ENCODE data around the gene CLTCL1.
"Not testable (repeated sequence)": the region's sequence is repeated elsewhere in the genome, so short reads cannot be mapped to it uniquely, and the experiment has no call there.

CLTCL1 gene

DNA sequence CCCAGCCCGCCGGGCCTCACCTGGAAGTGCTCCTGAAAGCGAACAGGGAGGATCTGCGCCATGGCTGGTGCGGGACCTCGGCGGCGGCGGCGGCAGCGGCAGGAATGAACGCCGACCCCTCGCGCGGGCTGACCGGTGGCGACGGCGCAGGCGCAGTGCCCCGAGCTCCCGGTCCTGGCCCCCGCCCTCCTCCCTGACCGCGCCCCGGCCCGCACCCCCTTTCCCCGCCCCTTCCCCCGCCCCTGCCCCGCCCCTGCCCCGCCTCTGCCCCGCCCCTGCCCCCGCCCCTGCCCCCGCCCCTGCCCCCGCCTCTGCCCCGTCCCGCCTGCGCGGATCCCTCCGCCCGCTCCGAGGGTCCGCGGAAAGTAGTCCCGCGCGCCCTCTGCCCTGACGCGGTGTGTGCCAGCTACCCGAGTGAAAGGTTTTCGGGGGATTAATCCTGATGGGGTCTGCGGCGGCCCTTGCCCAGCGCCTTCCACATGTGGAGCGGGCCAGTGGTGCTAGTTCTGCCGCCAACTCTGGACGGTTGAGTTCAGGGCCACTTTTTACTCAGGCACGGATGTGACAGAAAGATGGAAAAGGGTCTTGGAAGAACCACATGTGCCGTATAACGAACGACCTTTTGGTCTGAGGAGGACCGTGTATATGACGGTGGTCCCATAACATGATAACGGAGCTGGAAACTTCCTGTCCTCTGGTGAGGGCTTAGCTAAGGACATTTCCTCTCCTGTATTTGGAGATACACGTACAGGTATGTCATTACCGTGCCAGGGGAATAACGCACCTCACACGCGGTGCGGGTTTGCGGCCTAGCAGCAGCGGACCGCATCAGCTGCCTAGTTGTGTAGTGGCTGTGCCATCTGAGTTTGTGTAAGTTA is at the start of gene CLTCL1:
CLTCL1 (minus strand) TSS at position 140 of the 878 bp plus-strand sequence; CDS start at position 62, 78 bp downstream.
- DNase-seq (ENCODE audit: low read depth) = peak; percentile 64

DNA sequence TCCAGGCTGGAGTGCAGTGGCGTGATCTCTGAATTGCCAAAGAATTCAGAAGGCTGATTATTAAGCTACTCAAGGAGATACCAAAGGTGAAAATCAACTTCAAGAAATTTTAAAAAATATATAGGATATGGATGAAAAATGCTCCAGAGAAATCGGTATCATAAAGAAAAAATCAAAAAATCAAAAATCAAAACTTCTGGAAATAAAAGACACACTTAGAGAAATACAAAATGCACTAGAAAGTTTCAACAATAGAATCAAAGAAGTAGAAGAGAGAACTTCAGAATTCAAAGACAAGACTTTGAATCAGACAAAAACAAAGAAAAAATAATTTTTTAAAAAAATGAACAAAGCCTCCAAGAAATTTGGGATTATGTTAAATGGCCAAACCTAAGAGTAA is 45.6 kb upstream of the CLTCL1 start:
- DNase-seq (ENCODE audit: low read depth) = no peak

DNA sequence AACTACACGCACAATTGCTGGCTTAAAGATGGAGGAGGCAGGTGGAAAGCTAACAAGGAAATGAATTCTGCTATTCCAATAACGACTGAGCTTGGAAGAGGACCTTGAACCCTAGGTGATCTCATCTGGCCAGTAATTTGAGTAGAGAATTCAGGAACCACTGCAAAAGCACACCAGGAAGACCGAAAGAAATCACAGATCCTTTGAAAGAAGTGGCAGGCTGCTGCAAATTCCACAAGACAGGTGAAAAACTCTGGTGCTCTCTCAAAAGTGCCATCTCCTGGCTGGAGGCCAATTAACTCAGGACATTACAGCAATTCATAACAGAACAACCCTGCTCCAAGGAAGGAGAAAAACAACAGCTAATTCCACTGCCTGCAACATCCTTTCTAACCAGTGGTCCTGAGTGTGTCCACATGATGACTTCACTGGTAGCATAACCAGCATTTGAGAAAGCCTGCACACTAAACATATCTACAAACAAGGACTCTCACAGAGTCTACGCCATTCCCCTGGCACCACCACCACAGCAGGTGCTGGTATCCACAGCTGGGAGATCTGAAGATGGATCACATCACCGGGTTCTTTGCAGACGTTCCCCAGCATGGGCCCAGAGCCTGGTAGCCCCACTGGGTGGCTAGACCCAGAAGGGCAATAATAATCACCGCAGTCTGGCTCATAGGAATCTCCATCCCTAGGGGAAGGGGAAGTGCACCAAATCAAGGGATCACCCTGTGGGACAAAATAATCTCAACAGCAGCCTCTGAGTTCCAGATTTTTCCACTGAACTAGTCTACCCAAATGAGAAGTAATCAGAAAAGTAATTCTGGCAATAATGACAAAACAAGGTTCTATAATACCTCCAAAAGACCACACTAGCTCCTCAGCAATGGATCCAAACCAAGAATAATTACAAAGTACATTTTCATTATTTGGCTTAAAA is 44.9 kb upstream of the CLTCL1 start:
- DNase-seq (ENCODE audit: low read depth) = no peak

DNA sequence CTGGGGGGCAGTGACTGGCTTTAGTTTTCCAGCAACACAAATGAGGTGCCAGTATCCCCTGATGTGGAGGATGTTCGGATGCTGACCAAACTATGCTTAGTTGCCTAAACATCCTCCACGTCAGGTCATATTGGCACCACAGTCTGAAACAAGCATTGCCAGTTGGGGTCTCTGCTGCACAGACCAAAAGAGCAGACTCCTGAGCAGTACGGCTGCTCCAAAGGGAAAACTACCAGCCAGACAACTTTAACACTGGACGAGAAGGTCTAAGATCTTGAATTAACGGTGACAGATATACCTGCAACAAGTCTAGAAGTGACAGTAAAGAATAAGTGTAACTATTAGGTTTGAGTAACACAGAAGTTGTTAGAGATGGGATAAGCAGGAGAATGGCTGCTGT is 40.5 kb upstream of the CLTCL1 start:
- DNase-seq (ENCODE audit: low read depth) = no peak

DNA sequence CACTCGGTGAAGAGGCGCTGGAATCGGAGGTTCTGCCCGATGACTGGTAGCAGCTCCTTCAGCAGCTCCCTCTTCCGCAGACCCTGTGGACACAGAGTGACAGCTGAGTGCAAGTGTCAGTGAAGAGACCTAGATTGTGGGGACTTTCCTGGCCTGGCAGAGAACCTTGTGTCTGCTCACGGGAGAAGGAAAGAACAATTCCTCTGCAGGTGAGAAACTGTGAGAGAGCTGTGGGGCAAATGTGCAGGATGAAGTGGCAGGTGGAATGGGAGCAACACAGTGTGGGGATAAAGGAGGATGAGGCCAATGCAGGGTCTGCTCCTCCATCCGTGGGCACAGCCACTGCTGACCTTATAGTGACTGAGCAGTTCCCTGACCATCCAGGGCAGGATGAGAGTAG is 40.0 kb upstream of the CLTCL1 start:
- DNase-seq (ENCODE audit: low read depth) = no peak

DNA sequence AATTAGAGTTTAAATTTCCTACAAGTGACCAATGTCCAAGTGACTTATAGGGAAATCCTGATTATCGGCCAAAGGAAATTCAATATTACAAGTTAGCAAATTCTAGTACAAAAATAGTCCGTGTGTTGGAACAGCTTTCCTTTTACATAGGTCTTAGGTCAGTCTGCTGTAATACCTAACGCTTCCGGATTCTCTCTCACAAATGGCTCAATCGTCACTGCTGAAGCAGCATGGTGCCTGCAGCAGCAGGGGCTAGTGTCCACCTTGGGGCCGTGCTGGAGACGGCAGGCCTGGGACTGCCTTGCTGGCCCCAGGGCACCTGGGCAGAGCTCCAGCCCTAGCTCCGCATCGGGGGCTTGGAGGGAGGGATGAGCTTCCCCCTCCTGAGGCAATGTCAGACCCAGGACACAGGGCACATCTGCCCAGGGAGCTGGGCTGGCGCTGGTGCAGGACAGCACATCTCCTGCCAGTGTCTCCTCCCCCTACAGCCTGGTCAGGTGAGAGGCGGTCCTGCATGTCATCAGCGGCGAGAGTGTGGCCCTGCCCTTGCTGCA is 39.4 kb upstream of the CLTCL1 start:
- DNase-seq (ENCODE audit: low read depth) = no peak

DNA sequence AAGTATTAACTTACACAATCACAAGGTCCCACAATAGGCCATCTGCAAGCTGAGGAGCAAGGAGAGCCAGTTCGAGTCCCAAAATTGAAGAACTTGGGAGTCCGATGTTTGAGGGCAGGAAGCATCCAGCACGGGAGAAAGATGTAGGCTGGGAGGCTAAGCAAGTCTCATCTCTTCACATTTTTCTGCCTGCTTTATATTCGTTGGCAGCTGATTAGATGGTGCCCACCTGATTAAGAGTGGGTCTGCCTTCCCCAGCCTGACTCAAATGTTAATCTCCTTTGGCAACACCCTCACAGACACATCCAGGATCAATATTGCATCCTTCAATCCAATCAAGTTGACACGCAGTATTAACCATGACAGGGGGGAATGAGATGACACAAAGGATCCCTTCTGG is 38.7 kb upstream of the CLTCL1 start:
- not testable (repeated sequence) for DNase-seq (ENCODE audit: low read depth)

DNA sequence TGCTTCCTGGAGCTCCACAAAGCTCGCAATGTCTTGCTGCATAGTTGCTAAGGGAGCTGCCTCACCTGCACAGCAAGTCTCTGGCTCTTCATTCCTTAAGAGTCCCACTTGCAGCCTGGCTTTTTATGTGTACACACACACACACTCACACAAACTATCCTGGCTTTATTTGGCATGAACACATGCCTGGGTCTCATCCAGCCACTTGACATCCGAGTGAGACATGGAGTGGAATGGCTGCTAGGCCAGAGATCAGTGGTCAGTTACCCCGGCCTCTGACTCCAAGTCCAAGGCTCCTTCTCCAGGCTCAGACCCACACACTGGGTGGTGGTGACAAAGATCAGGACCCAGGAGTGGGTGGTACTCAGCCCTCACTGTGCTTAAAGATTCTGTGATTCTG is 37.9 kb upstream of the CLTCL1 start:
- no peak for DNase-seq (ENCODE audit: low read depth)

DNA sequence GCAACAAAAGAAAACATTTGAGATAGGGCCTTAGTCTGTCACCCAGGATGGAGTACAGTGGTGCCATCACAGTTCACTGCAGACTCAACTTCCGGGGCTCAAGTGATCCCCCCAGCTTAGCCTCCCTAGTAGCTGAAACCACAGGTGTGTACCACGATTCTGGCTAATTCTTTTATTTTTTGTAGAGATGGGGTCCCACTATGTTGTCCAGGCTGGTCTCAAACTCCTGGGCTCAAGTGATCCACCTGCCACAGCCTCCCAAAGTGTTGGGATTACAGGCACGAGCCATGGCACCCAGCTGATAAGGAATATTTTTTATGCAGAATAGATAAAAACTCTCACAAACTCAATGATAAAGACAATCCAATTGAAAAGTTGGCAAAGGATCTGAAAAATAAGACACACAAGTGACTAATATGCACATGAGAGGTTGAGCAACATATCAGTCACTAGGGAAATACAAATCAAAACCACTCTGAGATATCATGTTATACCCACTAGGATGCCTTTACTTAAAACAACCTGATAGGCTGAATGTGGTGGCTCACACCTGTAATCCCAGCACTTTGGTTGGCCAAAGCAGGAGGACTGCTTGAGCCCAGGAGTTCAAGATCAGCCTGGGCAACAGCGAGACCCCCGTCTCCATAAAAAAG is 33.9 kb upstream of the CLTCL1 start:
- no peak for DNase-seq (ENCODE audit: low read depth)

DNA sequence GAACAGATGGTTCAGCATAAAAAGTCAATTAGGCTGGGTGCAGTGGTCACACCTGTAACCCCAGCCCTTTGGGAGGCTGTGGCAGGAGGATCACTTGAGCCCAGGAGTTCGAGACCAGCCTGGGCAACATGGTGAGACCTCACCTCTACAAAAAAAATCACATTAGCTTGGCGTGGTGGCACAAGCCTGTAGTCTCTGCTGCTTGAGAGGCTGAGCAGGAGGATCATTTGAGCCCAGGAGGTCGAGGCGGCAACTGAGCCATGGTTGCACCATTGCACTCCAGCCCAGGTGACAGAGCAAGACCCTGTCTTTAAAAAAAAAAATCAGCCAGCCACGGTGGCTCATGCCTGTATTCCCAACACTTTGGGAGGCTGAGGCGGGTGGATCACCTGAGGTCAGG is 31.9 kb upstream of the CLTCL1 start:
- not testable (repeated sequence) for DNase-seq (ENCODE audit: low read depth)

DNA sequence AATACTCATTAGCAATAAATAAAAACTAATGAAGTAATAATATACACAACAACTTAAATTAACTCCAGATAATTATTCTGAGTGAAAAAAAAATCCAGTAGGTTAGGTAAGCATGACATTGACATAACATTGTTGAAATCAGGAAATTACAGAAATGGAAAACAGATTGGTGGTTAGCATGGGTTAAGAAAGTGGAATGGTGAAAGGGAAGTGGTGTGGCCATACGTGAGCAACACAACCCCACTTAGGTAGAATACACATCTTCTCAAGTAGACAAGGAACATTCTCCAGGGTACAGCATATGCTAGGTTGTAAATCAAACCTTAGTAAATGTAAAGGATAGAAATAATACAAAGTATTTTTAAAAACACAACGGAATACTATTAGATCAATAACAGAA is 30.2 kb upstream of the CLTCL1 start:
- no peak for DNase-seq (ENCODE audit: low read depth)

DNA sequence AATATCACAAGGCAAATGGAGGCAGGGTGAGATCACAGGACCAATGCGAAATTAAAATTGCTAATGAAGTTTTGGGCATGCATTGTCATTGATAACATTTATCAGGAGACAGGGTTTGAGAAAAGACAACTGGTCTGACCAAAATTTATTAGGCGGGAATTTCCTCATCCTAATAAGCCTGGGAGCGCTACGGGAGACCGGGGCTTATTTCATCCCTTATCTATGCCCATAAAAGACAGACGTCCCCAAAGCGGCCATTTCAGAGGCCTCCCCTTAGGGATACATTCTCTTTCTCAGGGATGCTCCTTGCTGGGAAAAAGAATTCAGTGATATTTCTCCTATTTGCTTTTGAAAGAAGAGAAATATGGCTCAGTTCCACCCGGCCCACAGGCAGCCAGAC is 28.6 kb upstream of the CLTCL1 start:
- not testable (repeated sequence) for DNase-seq (ENCODE audit: low read depth)

DNA sequence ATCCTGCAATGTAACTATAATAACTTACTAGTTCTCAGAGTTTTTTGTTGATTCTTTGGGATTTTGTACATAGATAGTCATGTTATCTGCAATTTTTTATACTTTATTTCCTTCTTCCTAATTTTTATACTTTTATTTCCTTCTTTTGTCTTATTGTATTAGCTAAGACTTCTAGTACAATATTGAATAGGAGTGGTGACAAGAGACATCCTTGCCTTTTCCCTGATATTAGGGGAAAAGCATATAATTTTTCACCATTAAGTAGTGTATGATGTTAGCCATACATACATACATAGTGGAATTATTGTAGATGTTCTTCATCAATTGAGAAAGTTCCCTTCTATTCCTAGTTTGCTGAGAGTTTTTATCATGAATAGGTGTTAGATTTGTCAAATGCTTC is 27.8 kb upstream of the CLTCL1 start:
- no peak for DNase-seq (ENCODE audit: low read depth)

DNA sequence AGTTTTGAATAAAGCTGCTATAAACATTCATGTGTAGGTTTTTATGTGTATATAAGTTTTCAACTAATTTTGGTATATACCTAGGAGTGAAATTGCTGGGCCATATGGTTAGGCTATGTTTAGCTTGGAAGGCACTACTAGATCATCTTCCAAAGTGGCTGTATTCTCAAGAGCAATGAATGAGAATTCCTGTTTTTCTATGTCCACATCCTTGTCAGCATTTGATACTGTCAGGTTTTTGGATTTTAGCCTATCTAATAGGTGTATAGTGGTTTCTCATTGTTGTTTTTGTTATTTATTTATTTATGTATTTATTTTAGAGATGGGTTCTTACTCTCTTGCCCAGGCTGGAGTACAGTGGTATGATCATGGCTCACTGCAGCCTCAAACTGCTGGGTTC is 26.3 kb upstream of the CLTCL1 start:
- no peak for DNase-seq (ENCODE audit: low read depth)

DNA sequence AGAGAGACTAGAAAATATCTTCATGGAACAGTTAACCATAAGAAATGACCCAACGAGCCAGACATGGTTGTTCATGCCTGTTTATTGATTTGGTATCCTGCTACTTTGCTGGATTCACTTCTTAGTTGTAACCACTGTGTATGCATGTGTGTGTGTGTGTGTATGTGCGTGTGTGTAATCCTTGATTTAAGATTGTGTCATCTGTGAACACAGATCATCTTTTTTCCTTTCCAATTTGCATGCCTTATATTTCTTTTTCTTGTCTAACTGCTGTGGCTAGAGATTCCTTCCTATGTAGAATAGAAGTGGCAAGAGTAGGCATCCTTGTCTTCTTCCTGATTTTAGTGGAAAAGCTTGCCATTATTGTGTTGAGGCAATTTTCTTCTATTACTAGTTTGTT is 16.4 kb upstream of the CLTCL1 start:
- no peak for DNase-seq (ENCODE audit: low read depth)

DNA sequence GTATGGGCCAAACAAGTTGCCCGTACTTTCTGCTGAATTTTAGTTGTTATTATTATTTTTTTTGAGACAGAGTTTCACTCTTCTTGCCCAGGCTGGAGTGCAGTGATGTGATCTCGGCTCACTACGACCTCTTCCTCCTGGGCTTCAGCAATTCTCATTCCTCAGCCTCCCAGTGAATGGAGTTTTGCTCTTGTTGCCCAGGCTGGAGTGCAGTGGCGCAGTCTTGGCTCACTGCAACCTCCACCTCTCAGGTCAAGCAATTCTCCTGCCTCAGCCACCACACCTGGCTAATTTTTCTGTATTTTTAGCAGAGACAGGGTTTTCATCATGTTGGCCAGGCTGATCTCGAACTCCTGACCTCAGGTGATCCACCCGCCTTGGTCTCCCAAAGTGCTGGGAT is 15.0 kb upstream of the CLTCL1 start:
- DNase-seq (ENCODE audit: low read depth) = not testable (repeated sequence)

DNA sequence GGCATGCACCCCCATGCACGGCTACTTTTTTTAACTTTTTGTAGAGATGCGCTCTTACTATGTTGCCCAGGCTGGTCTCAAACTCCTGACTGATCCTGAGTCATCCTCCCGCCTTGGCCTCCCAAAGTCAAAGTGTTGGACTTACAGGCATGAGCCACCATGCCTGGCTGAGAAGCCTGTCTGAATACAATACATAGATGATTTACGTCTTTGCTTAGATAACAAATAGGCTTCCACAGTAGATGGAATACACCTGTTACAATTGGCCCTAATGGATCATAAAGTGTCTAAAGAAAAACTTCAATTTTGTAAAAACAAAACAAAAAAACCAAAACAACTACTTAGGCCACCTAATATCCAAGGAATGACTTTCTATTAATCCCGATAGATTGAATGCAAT is 13.0 kb upstream of the CLTCL1 start:
- DNase-seq (ENCODE audit: low read depth) = no peak

DNA sequence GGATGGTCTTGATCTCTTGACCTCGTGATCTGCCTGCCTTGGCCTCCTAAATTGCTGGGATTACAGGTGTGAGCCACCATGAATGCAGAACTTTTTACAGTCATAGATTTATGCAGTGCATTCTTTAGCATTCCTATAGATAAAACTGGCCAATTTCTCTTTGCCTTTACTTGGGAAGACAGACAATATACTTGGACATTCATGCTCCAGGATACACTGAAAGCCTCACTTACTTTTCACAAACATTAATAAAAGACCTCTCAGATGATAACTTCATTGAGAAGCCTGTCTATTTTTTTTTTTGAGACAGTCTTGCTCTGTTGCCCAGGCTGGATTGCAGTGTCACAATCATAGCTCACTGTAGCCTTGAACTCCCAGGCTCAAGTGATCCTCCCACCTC is 12.3 kb upstream of the CLTCL1 start:
- DNase-seq (ENCODE audit: low read depth) = no peak

DNA sequence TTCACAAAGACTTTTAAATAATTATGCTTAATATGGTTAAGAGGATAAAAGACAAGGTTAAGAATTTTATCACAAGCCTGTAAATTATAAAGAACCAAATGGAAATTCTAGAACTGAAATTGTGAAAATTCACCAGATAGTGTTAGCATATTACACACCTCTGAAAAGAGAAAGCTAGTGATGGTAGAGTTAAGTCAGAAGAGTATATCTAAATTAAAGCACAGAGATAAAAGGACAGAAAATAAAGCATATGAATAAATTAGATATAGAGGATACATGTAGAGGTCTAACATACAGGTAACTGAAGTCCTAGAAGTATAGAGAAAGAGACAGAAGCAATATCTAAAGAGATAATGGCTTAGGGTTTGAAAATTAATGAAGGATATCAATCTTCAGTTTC is 4.2 kb upstream of the CLTCL1 start:
- DNase-seq (ENCODE audit: low read depth) = no peak

DNA sequence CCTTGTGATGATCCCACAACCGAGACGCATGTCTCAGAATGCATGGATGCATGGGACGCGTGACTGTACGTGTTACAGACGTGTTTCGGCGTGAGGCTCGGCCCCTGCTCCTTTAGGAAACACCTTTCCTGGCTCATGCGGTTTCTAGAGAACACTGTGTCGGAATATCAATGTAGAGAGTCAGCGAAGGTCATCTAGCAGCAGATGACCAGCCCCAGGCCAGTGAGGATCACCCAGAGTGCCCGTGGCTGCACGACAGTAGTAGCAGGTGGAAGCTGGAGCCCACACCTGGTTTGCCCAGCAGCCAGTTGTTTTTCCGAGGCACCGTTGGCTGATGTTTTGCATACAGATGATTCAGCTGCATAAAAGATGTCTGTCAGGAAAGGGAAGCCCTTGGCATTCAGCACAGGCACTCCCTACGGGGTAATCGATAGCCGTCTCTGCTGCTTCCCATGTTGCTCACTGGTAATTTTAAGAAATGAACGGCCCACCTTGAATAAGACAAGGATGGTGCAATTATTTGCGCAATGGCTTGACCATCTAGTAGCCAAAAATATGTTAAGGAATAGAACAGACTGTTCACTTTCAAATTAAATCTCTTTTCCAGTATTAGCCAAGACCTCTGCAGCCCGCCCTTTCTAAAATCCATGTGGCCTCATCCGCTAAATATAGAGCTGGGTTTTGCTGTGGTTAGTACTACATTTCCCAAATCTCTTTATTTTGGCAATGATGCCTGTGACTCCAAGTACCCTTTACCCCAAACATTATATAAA is 1.1 kb upstream of the CLTCL1 start:
- no peak for DNase-seq (ENCODE audit: low read depth)

DNA sequence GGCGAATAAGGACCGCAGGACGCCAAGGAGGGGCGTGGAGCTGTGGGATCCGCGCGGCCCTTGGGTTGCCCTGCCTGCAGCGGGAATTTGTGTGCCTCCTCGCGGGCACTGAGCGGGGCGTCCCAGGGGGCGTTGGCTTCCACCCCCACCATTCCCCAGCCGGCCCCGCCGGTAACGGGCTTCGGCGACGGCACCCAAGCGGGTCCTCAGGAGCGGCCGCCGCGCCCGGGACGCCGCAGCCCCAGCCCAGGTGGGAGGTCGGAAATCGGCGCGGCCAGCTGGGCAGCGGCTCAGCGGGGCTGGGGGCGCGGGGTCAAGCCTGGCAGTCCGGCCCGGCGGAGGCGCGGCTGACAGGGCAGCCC is 320 bp downstream of the CLTCL1 start:
- peak; percentile 4 for DNase-seq (ENCODE audit: low read depth)
